NT2/D1 (cell line): ENCODE data around the gene CACNA1D.

ENCODE experiments used
- YY1 ChIP-seq: IDR thresholded peaks from 2 replicates; pipeline ENCODE4 v1.6.1; 2011; ENCODE audit not compliant: insufficient read length, insufficient read depth
- ZNF274 ChIP-seq: IDR thresholded peaks from 2 replicates; pipeline ENCODE4 v1.6.1; 2011; ENCODE audit warnings: mild to moderate bottlenecking, low read depth, low read length

DNA sequence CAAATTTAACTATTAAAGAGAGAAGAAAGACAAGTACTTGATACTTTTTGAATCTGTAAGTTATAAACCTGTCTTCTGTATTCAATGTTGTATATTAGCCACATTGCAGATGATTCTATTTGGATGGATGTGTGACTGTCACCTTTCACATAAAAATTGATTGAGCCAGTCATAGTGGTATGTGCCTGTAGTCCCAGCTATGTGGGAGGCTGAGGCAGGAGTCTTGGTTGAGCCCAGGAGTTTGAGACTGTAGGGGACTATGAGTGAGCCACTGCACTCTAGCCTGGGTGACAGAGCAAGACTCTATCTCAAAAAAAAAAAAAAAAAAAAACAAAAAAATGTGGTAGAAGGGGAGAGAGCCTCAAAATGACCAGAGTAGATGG lies 12.3 kb downstream of the CACNA1D start:
- no peak for TF ChIP-seq YY1
- TF ChIP-seq ZNF274: no peak
